ENCODE data around the gene PDE4B.

- TF ChIP-seq EZH2 (IDR thresholded peaks at IDR 0.05; ENCODE audit: low read length, unreplicated experiment) = no peak
- TF ChIP-seq, protein P1, sequence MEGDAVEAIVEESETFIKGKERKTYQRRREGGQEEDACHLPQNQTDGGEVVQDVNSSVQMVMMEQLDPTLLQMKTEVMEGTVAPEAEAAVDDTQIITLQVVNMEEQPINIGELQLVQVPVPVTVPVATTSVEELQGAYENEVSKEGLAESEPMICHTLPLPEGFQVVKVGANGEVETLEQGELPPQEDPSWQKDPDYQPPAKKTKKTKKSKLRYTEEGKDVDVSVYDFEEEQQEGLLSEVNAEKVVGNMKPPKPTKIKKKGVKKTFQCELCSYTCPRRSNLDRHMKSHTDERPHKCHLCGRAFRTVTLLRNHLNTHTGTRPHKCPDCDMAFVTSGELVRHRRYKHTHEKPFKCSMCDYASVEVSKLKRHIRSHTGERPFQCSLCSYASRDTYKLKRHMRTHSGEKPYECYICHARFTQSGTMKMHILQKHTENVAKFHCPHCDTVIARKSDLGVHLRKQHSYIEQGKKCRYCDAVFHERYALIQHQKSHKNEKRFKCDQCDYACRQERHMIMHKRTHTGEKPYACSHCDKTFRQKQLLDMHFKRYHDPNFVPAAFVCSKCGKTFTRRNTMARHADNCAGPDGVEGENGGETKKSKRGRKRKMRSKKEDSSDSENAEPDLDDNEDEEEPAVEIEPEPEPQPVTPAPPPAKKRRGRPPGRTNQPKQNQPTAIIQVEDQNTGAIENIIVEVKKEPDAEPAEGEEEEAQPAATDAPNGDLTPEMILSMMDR (conservative IDR thresholded peaks at IDR 0.05; ENCODE audit: low read depth, low read length) = no peak
- TF ChIP-seq EZH2phosphoT487 (IDR thresholded peaks at IDR 0.05; ENCODE audit: borderline replicate concordance, low read length) = no peak
These were observed 183.0 kb downstream of the PDE4B start for GRCh38 chr1:65975708-65976107.

Data from PC-3 (cell line).